Muscle of back (tissue), 13 donors: ENCODE data around the gene ANKFY1. TPM values are rescaled to one million over a fixed set of nuclear protein-coding genes. Genes with fewer than 3 reads are reported as not detected.

ENCODE experiments used
- DNase-seq, 3 donors: peaks; one replicate each; pipeline versions ENCODE4 v3.0.0 to v3.0.0-alpha.2; 2013
- long read RNA-seq, 9 donors: transcript quantifications; one replicate each; lab custom pipeline, GENCODE V29; 2026
- polyA plus RNA-seq, 10 donors: library from polyadenylated mRNA; unstranded; fragments of 120-200 nt; gene quantifications; one replicate each; pipeline ENCODE4 v1.2.1, GENCODE V29; 2013; ENCODE audit not compliant: insufficient read length in 10 of 10

The ANKFY1 gene, protein sequence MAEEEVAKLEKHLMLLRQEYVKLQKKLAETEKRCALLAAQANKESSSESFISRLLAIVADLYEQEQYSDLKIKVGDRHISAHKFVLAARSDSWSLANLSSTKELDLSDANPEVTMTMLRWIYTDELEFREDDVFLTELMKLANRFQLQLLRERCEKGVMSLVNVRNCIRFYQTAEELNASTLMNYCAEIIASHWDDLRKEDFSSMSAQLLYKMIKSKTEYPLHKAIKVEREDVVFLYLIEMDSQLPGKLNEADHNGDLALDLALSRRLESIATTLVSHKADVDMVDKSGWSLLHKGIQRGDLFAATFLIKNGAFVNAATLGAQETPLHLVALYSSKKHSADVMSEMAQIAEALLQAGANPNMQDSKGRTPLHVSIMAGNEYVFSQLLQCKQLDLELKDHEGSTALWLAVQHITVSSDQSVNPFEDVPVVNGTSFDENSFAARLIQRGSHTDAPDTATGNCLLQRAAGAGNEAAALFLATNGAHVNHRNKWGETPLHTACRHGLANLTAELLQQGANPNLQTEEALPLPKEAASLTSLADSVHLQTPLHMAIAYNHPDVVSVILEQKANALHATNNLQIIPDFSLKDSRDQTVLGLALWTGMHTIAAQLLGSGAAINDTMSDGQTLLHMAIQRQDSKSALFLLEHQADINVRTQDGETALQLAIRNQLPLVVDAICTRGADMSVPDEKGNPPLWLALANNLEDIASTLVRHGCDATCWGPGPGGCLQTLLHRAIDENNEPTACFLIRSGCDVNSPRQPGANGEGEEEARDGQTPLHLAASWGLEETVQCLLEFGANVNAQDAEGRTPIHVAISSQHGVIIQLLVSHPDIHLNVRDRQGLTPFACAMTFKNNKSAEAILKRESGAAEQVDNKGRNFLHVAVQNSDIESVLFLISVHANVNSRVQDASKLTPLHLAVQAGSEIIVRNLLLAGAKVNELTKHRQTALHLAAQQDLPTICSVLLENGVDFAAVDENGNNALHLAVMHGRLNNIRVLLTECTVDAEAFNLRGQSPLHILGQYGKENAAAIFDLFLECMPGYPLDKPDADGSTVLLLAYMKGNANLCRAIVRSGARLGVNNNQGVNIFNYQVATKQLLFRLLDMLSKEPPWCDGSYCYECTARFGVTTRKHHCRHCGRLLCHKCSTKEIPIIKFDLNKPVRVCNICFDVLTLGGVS
- polyA plus RNA-seq: 10 to 100 TPM; 24.3 to 36.3 (median 30.1) TPM
- long read RNA-seq, donor 1, partial matches to known transcripts: 0 of 1 reads
- long read RNA-seq, donor 1, other reads (novel, unspliced or antisense): 0 of 1 reads
- long read RNA-seq, donor 2, full-length matches to known transcripts: 4 of 4 reads
- long read RNA-seq, donor 2, partial matches to known transcripts: 0 of 4 reads
- long read RNA-seq, donor 2, other reads (novel, unspliced or antisense): 0 of 4 reads
- long read RNA-seq, donor 3, partial matches to known transcripts: 0 of 1 reads
- long read RNA-seq, donor 3, other reads (novel, unspliced or antisense): 0 of 1 reads
- long read RNA-seq, donor 4, full-length matches to known transcripts: 2 of 2 reads
- long read RNA-seq, donor 4, partial matches to known transcripts: 0 of 2 reads
- long read RNA-seq, donor 4, other reads (novel, unspliced or antisense): 0 of 2 reads
- long read RNA-seq, donor 5, partial matches to known transcripts: 0 of 1 reads
- long read RNA-seq, donor 5, other reads (novel, unspliced or antisense): 0 of 1 reads
- long read RNA-seq, donor 6: 0 reads
- long read RNA-seq, donor 7: 0 reads
- long read RNA-seq, donor 8, full-length matches to known transcripts: 1 of 1 reads
- long read RNA-seq, donor 8, partial matches to known transcripts: 0 of 1 reads
- long read RNA-seq, donor 8, other reads (novel, unspliced or antisense): 0 of 1 reads
- long read RNA-seq, donor 9: 0 reads

DNA sequence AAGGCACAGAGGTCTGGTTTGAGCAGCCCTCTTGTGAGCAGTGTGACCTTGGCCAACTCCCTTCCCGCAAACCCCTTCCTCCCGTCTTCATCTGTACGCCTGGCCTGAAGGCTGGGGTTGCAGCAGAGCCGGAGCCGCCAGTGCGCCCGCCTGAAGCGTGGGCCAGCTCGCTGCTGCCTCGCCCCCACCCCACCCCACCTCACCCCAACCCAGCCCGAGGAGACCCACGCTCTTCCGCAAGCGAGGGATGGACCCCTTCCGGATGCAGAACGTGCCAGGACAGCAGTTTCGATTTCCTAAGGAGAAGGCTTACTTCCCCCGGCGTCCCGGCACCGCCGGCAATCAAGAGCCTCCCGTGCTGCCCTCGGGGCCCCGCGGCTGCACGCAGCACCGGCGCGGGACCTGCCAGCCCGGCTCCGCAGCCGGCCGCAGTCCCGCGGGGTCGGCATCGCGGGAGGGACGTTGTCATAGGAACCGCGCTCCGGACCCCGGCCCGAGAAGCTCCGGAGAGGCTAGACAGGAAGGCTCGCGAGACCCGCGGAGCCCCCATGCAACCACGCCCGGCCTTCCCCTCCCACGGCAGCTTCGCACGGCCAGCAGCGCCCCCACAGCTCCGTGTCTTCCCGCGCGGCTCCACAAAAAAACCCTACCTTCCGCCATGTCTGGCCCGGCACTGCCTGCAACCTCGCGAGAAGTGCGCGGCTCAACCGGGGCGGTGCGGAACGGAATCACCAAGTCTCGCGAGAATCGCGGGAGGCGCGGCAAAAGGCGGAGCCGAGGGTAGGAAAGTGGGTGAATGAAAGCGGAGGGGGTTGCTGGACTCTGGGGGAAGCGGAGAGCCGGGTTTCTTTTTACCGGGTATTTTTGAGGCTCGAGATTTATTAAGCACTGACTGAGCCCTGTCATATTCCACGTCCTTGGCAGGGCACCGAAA is at the start of gene ANKFY1:
Gene ANKFY1, minus strand, starts transcription at position 698 of the 934 bp plus-strand sequence. Its CDS starts 38 bp downstream, at position 660.
- peak; percentile 96 to 99 (median 98) for DNase-seq

DNA sequence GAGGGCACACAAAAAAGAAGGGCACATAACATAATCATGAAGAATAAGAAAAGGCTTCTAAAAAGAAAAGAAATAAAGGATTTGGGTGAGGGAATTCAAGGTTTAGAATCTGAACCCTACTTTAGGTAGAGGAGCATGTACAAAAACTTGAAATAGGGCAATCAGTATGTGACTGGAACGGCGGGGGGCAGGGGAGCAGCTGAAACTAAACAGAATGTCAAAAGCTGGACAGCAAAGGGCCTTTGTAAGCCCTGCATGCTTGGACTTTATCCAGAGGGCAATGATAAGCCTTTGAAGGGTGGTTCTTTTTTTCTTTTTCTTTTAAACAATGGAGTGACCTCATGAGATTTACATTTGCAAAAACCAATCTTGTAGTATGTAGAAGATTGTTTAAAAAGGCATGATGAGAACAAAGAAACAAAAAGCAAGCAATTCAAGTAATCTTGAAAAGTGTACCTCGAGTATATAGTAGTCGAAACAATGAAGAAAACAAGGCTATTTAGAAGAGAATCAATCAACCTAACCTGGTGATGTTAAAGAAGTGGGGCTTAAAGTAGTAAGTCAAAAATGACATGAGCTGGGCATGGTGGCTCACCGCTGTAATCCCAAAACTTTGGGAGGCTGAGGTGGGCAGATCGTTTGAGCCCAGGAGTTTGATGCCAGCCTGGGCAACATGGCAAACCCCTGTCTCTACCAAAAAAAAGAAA is 46.7 kb upstream of the ANKFY1 start:
- no peak for DNase-seq

DNA sequence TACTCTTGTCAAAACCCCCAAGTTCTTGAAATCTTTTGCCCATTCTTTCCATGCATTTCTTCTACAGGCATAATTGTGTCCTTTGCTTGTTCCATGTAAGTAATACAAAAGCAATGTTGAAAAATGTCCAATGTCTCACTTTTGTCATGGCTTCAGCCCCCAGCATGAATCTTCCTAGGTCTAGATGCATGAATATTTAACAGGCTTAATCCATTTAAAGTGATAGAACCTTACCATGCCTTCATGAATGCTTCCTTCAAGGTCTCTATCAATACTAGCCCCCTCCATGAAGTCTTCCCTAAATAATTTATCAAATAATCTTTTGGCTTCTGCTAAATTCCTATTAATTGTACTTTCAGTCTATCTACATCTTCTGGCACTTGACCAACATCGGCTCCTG is 46.1 kb upstream of the ANKFY1 start:
- DNase-seq: no peak

DNA sequence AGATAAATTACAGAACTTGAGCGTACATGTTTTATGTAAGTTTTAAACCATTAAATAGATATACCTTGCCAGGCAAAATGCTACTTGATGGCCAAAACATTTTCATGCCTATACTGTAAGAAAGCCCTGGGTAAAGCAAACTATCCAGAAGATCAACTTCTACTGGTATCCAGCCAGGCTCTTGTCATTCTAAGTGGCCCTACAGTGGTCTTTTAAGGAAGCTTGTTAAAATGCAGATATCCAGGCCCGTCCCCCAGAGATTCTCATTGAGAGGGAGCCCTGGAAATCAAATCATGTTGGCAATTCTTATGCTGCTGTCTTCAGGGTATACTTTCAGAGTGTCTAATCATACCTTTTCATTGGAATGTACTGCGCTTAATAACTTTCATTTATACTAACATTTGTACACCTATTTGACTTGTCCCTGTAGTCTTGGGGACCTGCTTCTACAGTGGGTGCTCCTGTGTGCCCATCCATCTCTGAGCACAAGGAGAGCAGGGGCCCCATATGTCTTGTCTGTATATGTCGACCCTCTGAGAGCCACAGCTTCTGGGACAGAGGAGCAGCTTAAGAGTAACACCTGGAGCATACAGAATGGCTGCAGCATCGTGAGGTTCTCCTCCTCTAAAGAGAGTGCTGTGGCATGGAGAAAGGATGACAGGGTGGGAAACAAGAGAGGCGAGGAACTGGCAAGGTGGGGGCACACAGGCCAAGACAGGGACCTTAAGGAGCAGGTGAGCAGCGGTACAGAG is 43.6 kb upstream of the ANKFY1 start:
- no peak for DNase-seq

DNA sequence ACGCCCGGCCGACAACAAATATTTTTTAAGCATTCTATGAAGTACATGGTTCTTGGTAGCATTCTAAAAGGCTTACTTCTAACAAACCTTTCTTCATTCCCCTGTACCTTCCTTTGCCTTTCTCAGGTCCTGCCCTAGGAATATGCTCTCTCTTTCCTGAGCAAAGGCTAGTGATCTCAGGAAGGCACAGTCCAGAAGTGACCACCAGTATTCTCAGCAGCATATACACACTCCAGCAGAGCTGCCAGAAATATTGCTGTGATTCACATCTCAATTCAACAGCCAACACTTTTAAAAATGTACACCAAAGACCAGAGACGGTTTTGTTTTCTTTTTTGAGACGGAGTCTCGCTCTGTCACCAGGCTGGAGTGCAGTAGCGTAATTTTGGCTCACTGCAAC is 41.4 kb upstream of the ANKFY1 start:
- DNase-seq: no peak

DNA sequence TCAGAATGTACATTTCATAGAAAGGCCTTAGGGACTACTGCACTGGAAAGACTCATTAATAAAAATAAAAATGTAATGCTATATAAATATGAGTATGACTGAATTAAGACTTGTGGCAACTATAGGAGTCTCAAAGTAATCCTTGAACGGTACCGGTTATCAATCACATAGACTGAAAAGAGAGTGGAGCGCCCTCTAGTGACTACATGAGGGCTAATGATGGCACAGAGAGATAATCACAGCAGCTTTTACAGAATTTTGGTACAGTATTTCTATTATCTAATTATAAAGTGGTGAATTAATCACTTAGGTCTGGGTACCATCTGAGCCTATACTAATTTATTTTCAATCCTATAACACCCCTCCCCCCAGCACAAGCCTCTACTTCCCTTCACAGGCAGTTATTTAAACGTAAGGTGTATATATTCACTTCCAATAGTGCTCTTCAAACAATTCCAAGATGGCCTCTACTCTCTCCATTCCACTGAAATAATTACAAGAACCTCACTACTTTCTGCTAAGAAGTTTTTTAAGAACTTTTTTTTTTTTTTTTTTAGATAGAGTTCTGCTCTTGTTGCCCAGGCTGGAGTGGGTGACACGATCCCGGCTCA is 40.7 kb upstream of the ANKFY1 start:
- peak; percentile 31 to 67 (median 49) for DNase-seq

DNA sequence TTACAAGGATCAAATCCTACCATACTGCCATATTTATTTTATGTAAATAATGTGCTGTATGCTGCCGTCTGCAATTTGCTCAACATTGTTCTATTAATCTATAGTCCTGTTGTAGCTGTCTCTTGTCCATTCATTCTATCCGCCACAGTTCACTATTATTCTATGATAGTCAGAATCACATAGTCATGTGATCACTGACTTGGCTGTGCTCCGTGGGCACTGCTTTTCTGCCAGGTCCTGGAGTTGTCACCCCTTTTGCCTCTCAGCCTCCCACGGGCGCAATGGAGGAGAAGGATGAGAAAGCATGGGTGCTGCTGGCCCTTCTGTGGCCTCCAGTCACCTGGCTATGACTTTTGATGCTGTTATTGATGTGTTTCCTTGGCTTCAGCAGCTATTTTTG is 37.3 kb upstream of the ANKFY1 start:
- no peak for DNase-seq

DNA sequence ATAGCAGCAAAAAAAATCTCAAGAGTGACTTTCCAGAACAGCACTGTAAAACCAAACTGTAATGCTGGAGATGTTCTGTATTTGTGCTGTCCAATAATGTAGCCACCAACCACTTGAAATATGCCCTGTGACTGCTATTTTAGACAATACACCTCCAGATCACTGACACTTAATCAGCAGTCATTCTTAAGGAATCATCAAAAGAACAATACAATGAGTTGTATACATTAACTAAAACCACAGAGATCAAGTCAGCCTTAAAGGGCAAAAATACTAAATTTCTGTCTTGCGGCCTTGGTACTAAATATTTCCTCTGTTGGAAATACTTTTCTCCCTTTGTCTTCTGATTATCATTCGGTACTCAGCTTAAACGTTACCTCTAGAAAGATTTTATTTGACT is 33.6 kb upstream of the ANKFY1 start:
- no peak for DNase-seq

DNA sequence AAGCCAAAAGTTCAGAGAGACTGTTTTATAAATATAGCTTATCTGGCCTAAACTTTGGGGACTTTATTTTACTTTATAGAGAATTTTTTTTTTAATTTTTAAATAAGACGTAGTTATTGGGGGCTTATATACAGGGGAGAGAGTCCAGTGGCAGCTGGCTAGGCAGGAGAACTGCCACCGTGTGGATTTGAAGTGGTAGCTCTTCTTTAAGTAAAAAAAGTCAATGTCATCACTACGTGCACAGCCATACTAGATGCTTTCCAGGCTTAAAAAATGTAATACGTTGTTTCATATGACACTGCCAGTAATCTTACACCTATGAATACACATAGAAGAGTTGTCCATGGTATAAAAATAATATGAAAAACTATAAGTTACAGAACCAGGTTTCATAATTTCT is 31.9 kb upstream of the ANKFY1 start:
- DNase-seq: no peak

DNA sequence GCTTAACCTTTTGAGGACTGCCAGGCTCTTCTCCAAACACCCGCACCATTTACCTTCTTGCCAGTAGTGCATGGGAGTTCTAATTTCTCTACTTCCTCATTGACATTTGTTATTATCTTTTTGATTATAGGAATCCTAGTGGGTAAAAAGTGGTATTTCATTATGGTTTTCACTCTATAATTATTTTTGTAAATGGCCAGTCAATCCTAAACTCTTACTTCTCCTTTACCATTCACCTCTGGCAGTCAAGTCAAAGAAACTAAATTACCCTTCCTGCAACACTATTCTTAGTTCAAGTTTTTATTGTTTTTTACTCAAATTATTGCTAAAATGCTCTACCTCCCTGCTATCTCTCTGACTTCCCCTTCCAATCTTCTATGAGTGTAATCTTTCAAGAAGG is 29.8 kb upstream of the ANKFY1 start:
- no peak for DNase-seq

DNA sequence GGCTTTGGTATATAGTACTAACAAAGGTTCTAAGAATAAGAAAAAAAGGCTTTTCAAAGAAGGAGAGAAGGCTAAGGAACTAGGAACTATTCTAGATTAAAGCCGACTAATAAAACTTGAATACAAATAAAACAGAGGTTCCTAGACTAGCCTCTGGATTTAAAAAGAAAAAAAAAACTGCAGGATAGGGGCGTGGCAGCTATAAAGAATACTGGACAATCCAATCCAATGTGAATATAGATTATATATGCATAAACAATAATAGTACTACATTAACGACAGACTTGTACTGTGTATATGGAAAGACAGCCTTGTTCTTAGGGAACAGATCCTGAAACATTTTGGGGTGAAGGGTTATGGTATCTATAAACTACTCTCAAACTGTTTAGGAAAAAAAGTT is 23.9 kb upstream of the ANKFY1 start:
- no peak for DNase-seq

DNA sequence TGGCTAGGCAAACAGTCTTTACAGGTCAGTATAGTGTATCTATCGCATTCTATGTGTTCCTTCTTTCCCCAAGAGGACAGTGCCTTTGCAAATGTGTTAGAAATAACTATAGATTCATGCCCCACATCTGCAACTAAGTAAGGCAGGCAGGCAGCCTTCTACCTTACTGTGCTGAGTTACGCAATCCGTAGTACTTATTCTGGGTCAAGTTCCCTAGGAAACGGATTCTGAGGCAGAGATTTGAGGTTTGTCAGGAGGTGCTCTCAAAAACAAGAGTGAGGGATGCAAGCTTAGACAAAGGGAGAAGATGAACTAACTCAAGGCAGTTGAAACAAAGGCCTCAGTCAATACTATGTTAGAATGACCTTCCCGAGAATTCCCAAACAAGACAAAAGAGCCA is 12.7 kb upstream of the ANKFY1 start:
- DNase-seq: no peak

DNA sequence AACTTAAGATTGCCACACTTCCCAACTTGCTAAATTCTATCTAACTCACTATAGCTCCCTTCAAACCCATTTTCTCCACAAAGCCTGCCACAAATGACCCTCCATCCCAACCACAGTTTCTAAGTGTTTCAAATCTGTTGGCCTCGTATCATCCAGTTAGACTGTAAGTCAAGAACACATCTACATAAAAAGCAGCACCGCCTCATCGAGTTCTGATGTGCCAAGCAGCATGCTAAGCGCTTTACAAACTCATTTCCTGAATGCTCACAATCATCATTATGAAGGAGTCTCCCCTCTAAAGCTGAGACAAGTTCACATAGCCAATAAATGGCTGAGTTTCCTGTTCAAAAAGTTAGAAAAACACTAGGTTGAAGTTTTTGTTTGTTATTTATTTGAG is 9.2 kb upstream of the ANKFY1 start:
- DNase-seq: no peak

DNA sequence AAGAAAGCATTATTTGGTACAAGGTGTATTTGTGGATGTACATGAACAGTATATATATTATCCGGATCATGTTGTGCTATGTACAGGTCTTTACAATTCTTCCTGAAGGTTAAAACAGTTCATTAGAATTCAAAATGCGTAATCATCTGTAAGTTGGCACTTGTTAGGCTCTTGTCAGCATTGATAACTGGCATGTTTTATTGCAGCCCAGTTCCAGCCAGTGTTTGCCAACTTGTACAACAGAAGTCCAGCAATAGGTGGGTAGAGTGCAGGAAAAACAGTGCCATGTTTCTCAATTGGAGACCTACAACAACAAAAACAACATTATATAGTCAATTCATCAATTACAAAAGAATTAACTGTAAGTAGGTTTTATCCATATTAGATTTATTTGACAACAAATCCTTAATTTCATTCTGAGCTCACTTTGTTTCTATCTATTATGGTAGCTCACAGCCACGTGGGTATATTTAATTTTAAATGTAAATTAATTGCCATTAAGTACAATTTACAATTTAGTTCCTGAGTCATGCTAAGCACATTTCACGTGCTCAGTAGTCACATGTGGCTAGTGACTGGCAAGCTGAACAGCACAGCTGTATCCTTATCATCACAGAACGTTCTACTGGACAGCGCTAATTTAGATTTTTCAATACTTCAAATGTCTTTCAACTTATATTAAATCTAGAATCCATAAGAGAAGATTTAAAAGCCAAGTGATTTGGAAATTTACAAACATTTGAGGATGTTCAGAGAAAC is 8.6 kb upstream of the ANKFY1 start:
- DNase-seq: no peak

DNA sequence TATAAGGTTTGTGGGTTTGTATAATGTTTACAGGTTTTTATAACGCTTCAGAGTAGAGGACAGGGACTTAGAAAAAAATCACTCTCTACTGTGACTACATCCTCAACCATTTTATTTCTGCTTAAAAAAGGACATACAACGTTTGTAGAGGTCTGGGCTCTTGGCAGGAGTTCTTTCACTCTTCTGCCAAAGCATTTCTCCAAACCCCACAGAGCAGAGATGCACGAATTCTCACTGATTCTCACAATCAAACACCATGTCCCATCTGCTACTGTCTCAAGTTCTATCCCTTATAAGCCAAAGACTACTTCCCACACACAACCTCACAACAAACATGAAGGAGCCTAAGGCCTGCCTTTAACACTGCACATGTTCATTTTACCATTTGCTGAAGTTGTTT is 7.0 kb upstream of the ANKFY1 start:
- DNase-seq: peak; percentile 11 to 51 (median 35)

DNA sequence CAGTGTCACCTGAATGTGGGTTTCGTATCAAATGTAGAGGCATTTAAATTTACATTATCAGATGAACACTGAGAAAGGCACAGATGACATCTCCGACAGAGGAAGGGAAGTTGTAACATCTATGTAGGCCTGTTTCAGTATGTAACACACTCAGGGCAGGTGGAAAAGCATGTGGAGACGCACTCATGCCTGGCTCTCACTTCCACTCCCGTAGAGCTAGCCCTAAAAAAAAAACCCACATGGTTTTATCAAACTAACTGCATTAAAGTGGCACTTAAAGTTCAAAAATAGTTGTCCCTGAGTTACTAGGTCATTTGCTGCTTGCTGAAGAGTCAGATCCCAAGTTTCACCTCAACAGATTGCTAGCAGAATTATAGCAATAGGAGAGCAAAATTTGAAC is 6.1 kb upstream of the ANKFY1 start:
- DNase-seq: no peak

DNA sequence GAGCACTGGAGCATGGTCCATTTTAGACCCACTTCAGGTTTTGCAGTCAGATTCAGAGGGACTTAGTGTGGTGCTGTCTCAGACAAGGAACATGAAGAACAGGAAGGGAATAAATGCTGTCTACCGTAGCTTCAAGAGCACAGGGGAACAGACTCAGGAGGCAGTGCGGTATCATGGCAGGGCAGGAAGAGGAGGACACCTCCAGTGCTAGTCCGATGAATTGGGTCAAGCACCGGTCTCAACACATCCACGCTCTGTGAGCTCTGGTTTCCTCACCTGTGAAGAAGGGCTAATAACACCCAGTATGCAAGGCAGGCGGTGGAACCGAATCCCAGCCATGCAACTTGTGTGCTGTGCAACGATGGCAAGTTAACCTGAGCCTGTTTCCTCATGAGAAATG is 3.6 kb upstream of the ANKFY1 start:
- DNase-seq: no peak
